ENCODE data around the gene AFDN. TPM values are rescaled to one million over a fixed set of nuclear protein-coding genes. Genes with fewer than 3 reads are reported as not detected.

Gene AFDN
- total and polyA plus RNA-seq, 2 of the 8 experiments (the other 6 are each of a cell fraction or from before 2014, with no cell fraction given): 53.4 to 192 TPM

DNA sequence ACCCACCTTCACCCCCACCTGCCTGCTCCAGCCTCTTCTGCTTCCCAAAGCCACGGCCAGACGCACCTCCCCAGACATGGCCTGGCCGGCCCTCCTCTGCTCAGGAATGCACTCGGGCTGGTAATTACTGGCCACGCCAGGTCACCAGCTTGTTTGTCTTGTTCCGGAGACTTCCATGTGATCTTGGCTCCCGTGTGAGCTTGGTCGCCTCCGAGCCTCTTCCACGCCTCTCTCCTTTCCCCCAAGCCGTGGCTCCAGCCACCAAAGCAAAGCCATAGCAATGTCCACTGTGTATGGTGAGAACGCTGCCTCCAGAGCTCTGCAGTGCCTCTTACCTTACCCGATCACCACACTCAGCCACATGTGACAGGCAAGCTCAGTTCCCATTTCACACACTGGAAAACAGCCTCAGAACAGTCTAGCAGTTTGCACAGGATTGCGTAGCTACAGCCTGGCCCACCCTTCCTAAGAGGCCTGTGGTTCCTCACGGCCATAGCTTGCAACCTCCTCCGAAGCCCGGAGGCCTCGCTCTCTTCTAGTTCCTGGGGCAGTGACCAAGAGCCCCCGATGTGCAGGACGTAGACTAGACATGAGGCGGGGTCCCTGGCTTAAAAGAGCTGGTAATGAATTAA is 48.1 kb upstream of the AFDN start:
- ChIA-PET POLR2A (ENCODE audit: partially characterized antibody) (no interaction called here), CTCF (ENCODE audit: partially characterized antibody) (interaction anchor here (0.7 kb wide), 1 partner anchor 116 kb away, joined by 3 read pairs; no protein-coding TSS in a partner anchor)
- Histone ChIP-seq H3K79me1 (ENCODE audit: low read depth, low read length) (no peaks in the 10 kb centered on the region), H3K4me1 (replicated peaks in 1 of 4; ENCODE audit: control insufficient read depth in 3 of 4, insufficient read depth in 4 of 4, low read length in 3 of 4) (no peaks in the 10 kb centered on the region), H2BK5ac (ENCODE audit: low read depth, low read length) (no peak overlapping the region), H2BK15ac (ENCODE audit: low read length) (no peak overlapping the region), H4K8ac (ENCODE audit: extremely low read depth, insufficient read depth, low read length) (no peak overlapping the region), H2BK20ac (ENCODE audit: low read length) (no peak overlapping the region), H3K18ac (ENCODE audit: extremely low read depth, low read length) (no peak overlapping the region), H3K23me2 (ENCODE audit: low read depth, low read length) (no peaks in the 10 kb centered on the region), H3K56ac (replicated peaks; ENCODE audit: insufficient read length, low read depth, low read length) (no peak overlapping the region), H3K27me3 (replicated peaks in 1 of 4; ENCODE audit: control insufficient read depth in 3 of 4, extremely low read depth in 1 of 4, insufficient read depth in 3 of 4, low read length in 3 of 4) (no peaks in the 10 kb centered on the region), H3K4ac (replicated peaks; ENCODE audit: insufficient read length, low read depth, low read length) (no peak overlapping the region), H2BK12ac (ENCODE audit: low read depth, low read length) (no peak overlapping the region), H3K23ac (ENCODE audit: insufficient read length) (no peak overlapping the region), H3K9ac (replicated peaks in 1 of 4; ENCODE audit: extremely low read depth in 1 of 4, low read depth in 3 of 4, low read length in 3 of 4) (no peak overlapping the region), H2BK120ac (replicated peaks; ENCODE audit: low read depth, low read length) (no peak overlapping the region), H2AFZ (ENCODE audit: low read length) (no peak overlapping the region), H3K4me2 (ENCODE audit: insufficient read depth in 1 of 2, low read depth in 2 of 2, low read length in 2 of 2) (no peak overlapping the region), H3K27ac (ENCODE audit: low read depth, low read length) (no peak overlapping the region), H3K9me3 (ENCODE audit: insufficient read depth in 2 of 2, low read depth in 1 of 2, low read length in 1 of 2) (no peaks in the 10 kb centered on the region), H2AK5ac (ENCODE audit: low read depth, low read length) (no peak overlapping the region), H4K5ac (ENCODE audit: insufficient read length, low read depth, low read length) (no peak overlapping the region), H3K14ac (ENCODE audit: insufficient read length) (no peak overlapping the region), H3K79me2 (ENCODE audit: control insufficient read depth in 1 of 2, insufficient read depth in 2 of 2, low read length in 2 of 2) (no peaks in the 10 kb centered on the region), H3K36me3 (ENCODE audit: control insufficient read depth in 2 of 4, insufficient read depth in 4 of 4, low read length in 3 of 4) (no peaks in the 10 kb centered on the region), H3K4me3 (ENCODE audit: extremely low read depth in 1 of 4, insufficient read depth in 2 of 4, low read depth in 3 of 4, low read length in 4 of 4) (no peak overlapping the region), H4K20me1 (replicated peaks in 1 of 2; ENCODE audit: control insufficient read depth in 1 of 2, insufficient read depth in 2 of 2, low read length in 2 of 2) (no peaks in the 10 kb centered on the region), H4K91ac (replicated peaks; ENCODE audit: insufficient read length, low read length) (no peak overlapping the region)
- DNase-seq (ENCODE audit: low read depth in 1 of 2, low spot score in 2 of 2): no peak
- 89% methylated on average over 21 of the region's 21 CpGs; no CpG with 5 or more reads in 1 of the 2 experiments for WGBS, 2 experiments (ENCODE audit: extremely low coverage in 1 of 2, insufficient coverage in 1 of 2, insufficient read length in 1 of 2, insufficient replicate concordance in 2 of 2, low coverage in 1 of 2, low lambda C conversion rate in 2 of 2, missing lambda C conversion rate in 1 of 2)
- no peak for FAIRE-seq
- TF ChIP-seq HDAC2 (IDR thresholded peaks at IDR 0.05; ENCODE audit: borderline replicate concordance in 1 of 2, low read depth in 2 of 2, low read length in 2 of 2): no peak
- no peak for TF ChIP-seq CTBP2 (IDR thresholded peaks at IDR 0.05; ENCODE audit: borderline replicate concordance, insufficient read depth, insufficient read length, low read length)
- no peak for TF ChIP-seq CREB1 (IDR thresholded peaks at IDR 0.05)
- TF ChIP-seq RFX5 (IDR thresholded peaks at IDR 0.05; ENCODE audit: borderline replicate concordance, low read depth, low read length): no peak
- TF ChIP-seq MAFK (IDR thresholded peaks at IDR 0.05; ENCODE audit: low read depth, low read length): no peak
- TF ChIP-seq ATF3 (IDR thresholded peaks at IDR 0.05; ENCODE audit: insufficient read depth, low read depth, low read length): no peak
- TF ChIP-seq TAF1 (IDR thresholded peaks at IDR 0.05; ENCODE audit: low read depth, low read length): no peak
- no peak for TF ChIP-seq POU5F1 (IDR thresholded peaks at IDR 0.05; ENCODE audit: low read depth, low read length)
- no peak for TF ChIP-seq RNF2 (IDR thresholded peaks at IDR 0.05; ENCODE audit: borderline replicate concordance, low read depth, low read length, missing control alignments, poor library complexity, severe bottlenecking)
- TF ChIP-seq EZH2 (IDR thresholded peaks at IDR 0.05; ENCODE audit: low read depth, low read length, severe bottlenecking): no peak
- TF ChIP-seq YY1 (IDR thresholded peaks at IDR 0.05; ENCODE audit: low read depth, low read length): no peak
- no peak for TF ChIP-seq ASH2L (IDR thresholded peaks at IDR 0.05; ENCODE audit: low read length)
- TF ChIP-seq JUND (IDR thresholded peaks at IDR 0.05; ENCODE audit: low read length): no peak

Measured in H1 (cell line).